PC-9 (cell line): ENCODE data around the gene YIPF6.

Source experiments
- EZH2 ChIP-seq: fragments of 200-600 bp; sonication (generic); IDR thresholded peaks from 2 replicates; pipeline ENCODE4 v1.8.0; 2017; ENCODE audit warnings: antibody characterized with exemption, low read depth
- TF ChIP-seq, protein P1 (sequence below): fragments of 200-600 bp; sonication (generic); conservative IDR thresholded peaks from 2 replicates; pipeline ENCODE4 v1.6.1; 2017; ENCODE audit warnings: mixed run types, antibody characterized with exemption, mild to moderate bottlenecking, moderate library complexity

DNA sequence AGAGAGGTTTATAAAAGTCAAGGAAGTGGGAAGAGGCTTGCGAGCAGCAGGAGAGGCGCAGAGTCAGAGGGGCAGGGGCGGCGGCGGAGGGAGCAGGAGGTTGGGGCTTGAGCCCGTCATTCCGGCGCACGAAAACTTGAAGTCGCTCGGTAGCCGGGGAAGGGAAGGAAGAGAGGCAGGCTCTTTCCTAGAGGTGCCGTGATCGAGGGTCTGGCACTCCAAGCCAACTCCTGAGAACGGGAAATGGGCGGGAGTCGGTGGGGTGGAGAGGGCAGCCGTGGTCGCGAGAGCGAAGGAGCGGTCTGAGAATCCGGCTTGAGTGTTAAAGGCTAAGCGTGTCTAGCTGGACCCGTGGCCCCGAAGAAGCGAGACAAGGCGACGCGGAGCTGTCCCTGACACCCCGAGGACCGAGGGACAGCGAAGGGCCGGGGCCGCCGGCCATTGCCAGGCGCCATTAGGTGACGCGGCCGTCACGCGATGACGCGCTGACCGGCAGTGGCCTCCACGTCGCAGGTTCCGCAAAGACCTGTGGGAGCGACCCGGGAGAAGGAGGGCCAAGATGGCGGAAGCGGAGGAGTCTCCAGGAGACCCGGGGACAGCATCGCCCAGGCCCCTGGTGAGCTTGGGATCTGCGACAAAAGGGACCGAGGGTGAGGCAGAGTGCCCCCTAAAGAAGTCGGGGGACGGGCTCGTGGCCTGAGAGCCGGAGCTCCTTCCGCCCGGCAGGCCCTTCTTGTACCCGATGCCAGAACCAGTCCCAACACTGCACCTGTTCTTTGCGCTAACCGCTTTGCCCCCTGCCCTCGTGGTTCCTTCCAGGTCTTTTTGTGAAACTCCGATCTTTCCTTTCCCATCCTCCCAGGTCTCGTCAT lies at the start of gene YIPF6:
- TF ChIP-seq, protein P1, sequence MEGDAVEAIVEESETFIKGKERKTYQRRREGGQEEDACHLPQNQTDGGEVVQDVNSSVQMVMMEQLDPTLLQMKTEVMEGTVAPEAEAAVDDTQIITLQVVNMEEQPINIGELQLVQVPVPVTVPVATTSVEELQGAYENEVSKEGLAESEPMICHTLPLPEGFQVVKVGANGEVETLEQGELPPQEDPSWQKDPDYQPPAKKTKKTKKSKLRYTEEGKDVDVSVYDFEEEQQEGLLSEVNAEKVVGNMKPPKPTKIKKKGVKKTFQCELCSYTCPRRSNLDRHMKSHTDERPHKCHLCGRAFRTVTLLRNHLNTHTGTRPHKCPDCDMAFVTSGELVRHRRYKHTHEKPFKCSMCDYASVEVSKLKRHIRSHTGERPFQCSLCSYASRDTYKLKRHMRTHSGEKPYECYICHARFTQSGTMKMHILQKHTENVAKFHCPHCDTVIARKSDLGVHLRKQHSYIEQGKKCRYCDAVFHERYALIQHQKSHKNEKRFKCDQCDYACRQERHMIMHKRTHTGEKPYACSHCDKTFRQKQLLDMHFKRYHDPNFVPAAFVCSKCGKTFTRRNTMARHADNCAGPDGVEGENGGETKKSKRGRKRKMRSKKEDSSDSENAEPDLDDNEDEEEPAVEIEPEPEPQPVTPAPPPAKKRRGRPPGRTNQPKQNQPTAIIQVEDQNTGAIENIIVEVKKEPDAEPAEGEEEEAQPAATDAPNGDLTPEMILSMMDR: no peak; the same call in 1 of the 2 replicates
- TF ChIP-seq EZH2: no peak
